ENCODE data around the gene MYRIP.

The MYRIP gene

DNA sequence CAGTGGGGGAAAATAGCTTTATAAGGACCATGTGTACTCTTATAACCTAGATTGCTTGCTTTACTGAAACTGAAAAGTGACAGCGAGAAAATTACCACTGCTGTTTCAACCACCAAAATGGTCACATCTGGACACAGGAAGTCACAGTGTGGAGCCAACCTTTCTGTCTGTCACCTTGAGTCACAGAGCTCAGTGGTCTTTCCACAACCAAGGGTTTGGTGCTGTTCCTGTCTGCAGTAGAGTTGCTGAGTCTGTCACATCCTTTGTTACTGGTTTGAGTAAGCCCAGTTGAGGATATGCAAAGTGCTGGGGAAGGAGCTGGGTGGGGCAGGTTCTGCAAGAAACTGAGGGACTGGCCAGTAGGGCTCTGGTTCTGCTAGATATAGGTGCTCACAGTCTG lies 361.0 kb downstream of the MYRIP start:
- no peak overlapping the region for H3K9ac ChIP-seq (ENCODE audit: low read depth, low read length, poor library complexity)
- no peak overlapping the region for H2AK5ac ChIP-seq (ENCODE audit: low read depth, low read length)
- no peak for DNase-seq (ENCODE audit: low spot score)

DNA sequence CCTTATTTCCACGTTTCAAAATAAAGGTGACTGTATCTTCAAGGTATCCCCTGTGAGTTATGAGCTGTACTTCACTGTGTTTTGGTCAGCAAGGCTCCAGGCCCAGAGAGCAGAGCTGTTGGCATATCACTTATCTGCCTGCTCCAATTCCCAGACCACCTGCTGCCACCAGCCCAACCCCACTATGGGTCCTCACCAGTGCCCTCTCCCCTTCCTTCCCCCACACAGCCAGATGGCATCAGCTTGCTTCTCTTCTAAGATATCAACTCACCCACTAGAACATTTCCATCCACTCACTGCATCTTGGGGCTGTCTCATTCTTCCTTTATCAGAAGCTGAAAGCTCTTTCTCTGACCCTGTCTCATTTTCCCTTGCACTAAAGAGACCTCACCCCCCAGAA lies 363.2 kb downstream of the MYRIP start:
- Histone ChIP-seq H3K9ac (ENCODE audit: low read depth, low read length, poor library complexity) (no peak overlapping the region), H3K18ac (ENCODE audit: low read length) (no peak overlapping the region), H2BK15ac (ENCODE audit: low read length) (no peak overlapping the region), H2BK5ac (ENCODE audit: low read length) (no peak overlapping the region), H3K36me3 (replicated peaks in 1 of 2; ENCODE audit: control insufficient read depth in 2 of 2, insufficient read depth in 2 of 2, low read length in 2 of 2) (no peaks in the 10 kb centered on the region), H3K4ac (ENCODE audit: low read length) (no peak overlapping the region), H2AFZ (ENCODE audit: low read length) (no peak overlapping the region), H2AK5ac (ENCODE audit: low read depth, low read length) (no peak overlapping the region), H3K23ac (ENCODE audit: low read depth, low read length, poor library complexity) (no peak overlapping the region), H3K14ac (ENCODE audit: low read length) (no peak overlapping the region), H3K4me1 (ENCODE audit: control insufficient read depth in 2 of 2, insufficient read depth in 1 of 2, low read depth in 1 of 2, low read length in 2 of 2) (no peaks in the 10 kb centered on the region), H3K4me2 (ENCODE audit: insufficient read depth, low read length, poor library complexity, severe bottlenecking) (no peak overlapping the region), H3K9me3 (replicated peaks in 1 of 2; ENCODE audit: control insufficient read depth in 2 of 2, insufficient read depth in 1 of 2, low read depth in 1 of 2, low read length in 2 of 2) (no peaks in the 10 kb centered on the region), H4K91ac (ENCODE audit: low read depth, low read length, poor library complexity) (no peak overlapping the region), H3K27ac (replicated peaks; ENCODE audit: low read length) (no peak overlapping the region), H2BK120ac (ENCODE audit: low read depth, low read length) (no peak overlapping the region), H2BK12ac (ENCODE audit: low read length) (no peak overlapping the region), H3K27me3 (ENCODE audit: control insufficient read depth in 3 of 3, insufficient read depth in 3 of 3, low read depth in 1 of 3, low read length in 3 of 3) (no peaks in the 10 kb centered on the region), H3K4me3 (ENCODE audit: low read length in 2 of 2) (no peak overlapping the region), H4K8ac (ENCODE audit: low read depth, low read length) (no peak overlapping the region), H3K79me1 (ENCODE audit: low read depth, low read length) (no peaks in the 10 kb centered on the region)
- no CpG with 5 or more reads among the region's 1 CpG for WGBS, 2 donors (ENCODE audit: extremely low coverage in 2 of 2, insufficient read length in 2 of 2, insufficient replicate concordance in 1 of 2)
- DNase-seq (ENCODE audit: low spot score) = no peak

More for the DNA sequence above, 361.0 kb downstream of the MYRIP start:
- Histone ChIP-seq H3K4me1 (ENCODE audit: control insufficient read depth in 2 of 2, insufficient read depth in 1 of 2, low read depth in 1 of 2, low read length in 2 of 2) (peaks cover 0 to 2% of the 10 kb centered on the region in 2 donors), H3K23ac (ENCODE audit: low read depth, low read length, poor library complexity) (no peak overlapping the region), H3K9me3 (replicated peaks in 1 of 2; ENCODE audit: control insufficient read depth in 2 of 2, insufficient read depth in 1 of 2, low read depth in 1 of 2, low read length in 2 of 2) (no peaks in the 10 kb centered on the region), H3K36me3 (replicated peaks in 1 of 2; ENCODE audit: control insufficient read depth in 2 of 2, insufficient read depth in 2 of 2, low read length in 2 of 2) (no peaks in the 10 kb centered on the region), H2BK12ac (ENCODE audit: low read length) (no peak overlapping the region), H3K18ac (ENCODE audit: low read length) (no peak overlapping the region), H3K27ac (replicated peaks; ENCODE audit: low read length) (no peak overlapping the region), H2BK5ac (ENCODE audit: low read length) (no peak overlapping the region), H3K14ac (ENCODE audit: low read length) (no peak overlapping the region), H3K79me1 (ENCODE audit: low read depth, low read length) (no peaks in the 10 kb centered on the region), H3K4me3 (ENCODE audit: low read length in 2 of 2) (peak overlapping the region in 1 of 2 donors; percentile 10), H3K4ac (ENCODE audit: low read length) (no peak overlapping the region), H3K27me3 (ENCODE audit: control insufficient read depth in 3 of 3, insufficient read depth in 3 of 3, low read depth in 1 of 3, low read length in 3 of 3) (no peaks in the 10 kb centered on the region), H4K91ac (ENCODE audit: low read depth, low read length, poor library complexity) (no peak overlapping the region), H2BK120ac (ENCODE audit: low read depth, low read length) (no peak overlapping the region), H4K8ac (ENCODE audit: low read depth, low read length) (no peak overlapping the region), H2BK15ac (ENCODE audit: low read length) (no peak overlapping the region), H2AFZ (ENCODE audit: low read length) (no peak overlapping the region), H3K4me2 (ENCODE audit: insufficient read depth, low read length, poor library complexity, severe bottlenecking) (no peak overlapping the region)
- WGBS, 2 donors (ENCODE audit: extremely low coverage in 2 of 2, insufficient read length in 2 of 2, insufficient replicate concordance in 1 of 2) = no CpG with 5 or more reads among the region's 1 CpG

DNA sequence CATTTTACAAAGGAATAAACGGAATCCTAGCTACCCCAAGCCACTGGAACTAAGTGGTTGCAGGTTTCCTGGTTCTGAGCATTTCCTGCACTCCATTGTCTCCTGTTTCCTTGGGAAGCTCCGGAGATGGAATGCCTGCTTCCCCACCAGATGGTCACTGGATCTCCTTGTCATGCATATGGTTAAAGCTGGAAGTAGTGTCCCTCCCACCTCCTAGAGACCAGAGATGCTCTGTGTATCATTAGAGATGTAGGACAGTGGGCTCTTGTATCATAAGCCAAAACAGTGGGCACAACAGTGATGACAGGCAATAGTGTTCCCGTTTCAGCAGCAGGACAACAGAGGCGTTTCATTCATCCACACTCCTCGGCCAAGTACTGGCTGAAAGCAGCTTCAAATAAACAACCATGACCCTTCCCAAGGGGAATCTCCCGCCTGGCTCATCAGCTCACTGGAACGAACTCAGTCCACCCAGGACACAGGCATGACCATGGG lies 363.9 kb downstream of the MYRIP start:
- Histone ChIP-seq H3K27me3 (ENCODE audit: control insufficient read depth in 3 of 3, insufficient read depth in 3 of 3, low read depth in 1 of 3, low read length in 3 of 3) (no peaks in the 10 kb centered on the region), H3K36me3 (replicated peaks in 1 of 2; ENCODE audit: control insufficient read depth in 2 of 2, insufficient read depth in 2 of 2, low read length in 2 of 2) (no peaks in the 10 kb centered on the region), H3K4ac (ENCODE audit: low read length) (no peak overlapping the region), H3K9me3 (replicated peaks in 1 of 2; ENCODE audit: control insufficient read depth in 2 of 2, insufficient read depth in 1 of 2, low read depth in 1 of 2, low read length in 2 of 2) (no peaks in the 10 kb centered on the region), H4K91ac (ENCODE audit: low read depth, low read length, poor library complexity) (no peak overlapping the region), H3K4me3 (ENCODE audit: low read length in 2 of 2) (no peak overlapping the region), H3K23ac (ENCODE audit: low read depth, low read length, poor library complexity) (no peak overlapping the region), H3K4me1 (ENCODE audit: control insufficient read depth in 2 of 2, insufficient read depth in 1 of 2, low read depth in 1 of 2, low read length in 2 of 2) (no peaks in the 10 kb centered on the region), H2BK12ac (ENCODE audit: low read length) (no peak overlapping the region), H3K27ac (replicated peaks; ENCODE audit: low read length) (no peak overlapping the region), H2BK15ac (ENCODE audit: low read length) (no peak overlapping the region), H3K9ac (ENCODE audit: low read depth, low read length, poor library complexity) (no peak overlapping the region), H3K4me2 (ENCODE audit: insufficient read depth, low read length, poor library complexity, severe bottlenecking) (no peak overlapping the region), H3K18ac (ENCODE audit: low read length) (no peak overlapping the region), H2BK120ac (ENCODE audit: low read depth, low read length) (no peak overlapping the region), H2AK5ac (ENCODE audit: low read depth, low read length) (no peak overlapping the region), H2BK5ac (ENCODE audit: low read length) (no peak overlapping the region), H2AFZ (ENCODE audit: low read length) (no peak overlapping the region), H3K79me1 (ENCODE audit: low read depth, low read length) (no peaks in the 10 kb centered on the region), H3K14ac (ENCODE audit: low read length) (no peak overlapping the region), H4K8ac (ENCODE audit: low read depth, low read length) (no peak overlapping the region)
- DNase-seq (ENCODE audit: low spot score) = no peak
- no CpG with 5 or more reads among the region's 7 CpGs for WGBS, 2 donors (ENCODE audit: extremely low coverage in 2 of 2, insufficient read length in 2 of 2, insufficient replicate concordance in 1 of 2)

DNA sequence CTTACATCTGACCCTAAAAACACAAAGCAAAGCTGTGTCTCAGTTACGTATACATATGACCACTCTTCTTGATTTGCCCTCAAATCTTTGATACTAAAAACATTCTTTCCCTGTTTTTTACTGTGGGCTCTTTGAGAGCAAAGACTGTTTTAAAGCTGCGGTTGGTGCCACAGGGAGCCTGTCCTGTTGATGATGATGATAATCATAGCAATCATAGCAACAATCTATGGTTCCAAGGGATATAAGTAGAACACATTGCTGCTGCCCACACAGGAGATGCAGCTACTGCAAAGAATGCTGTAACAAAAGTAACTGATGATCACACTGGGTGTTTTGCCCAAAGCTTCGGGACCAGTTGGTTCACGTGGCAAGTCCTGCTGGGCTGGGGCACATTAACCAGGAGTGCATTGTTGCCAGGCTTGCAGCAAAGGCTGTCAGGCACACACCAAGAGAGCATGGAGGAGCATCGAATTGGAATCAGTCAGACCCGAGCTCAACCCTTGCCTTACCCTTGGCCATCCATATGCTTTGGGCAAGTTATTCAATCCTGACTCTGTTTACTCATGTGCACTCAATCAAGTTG lies 368.7 kb downstream of the MYRIP start:
- Histone ChIP-seq H3K4ac (ENCODE audit: low read length) (no peak overlapping the region), H3K79me1 (ENCODE audit: low read depth, low read length) (no peaks in the 10 kb centered on the region), H3K9me3 (replicated peaks in 1 of 2; ENCODE audit: control insufficient read depth in 2 of 2, insufficient read depth in 1 of 2, low read depth in 1 of 2, low read length in 2 of 2) (no peaks in the 10 kb centered on the region), H4K8ac (ENCODE audit: low read depth, low read length) (no peak overlapping the region), H2BK5ac (ENCODE audit: low read length) (no peak overlapping the region), H3K14ac (ENCODE audit: low read length) (no peak overlapping the region), H3K27ac (replicated peaks; ENCODE audit: low read length) (no peak overlapping the region), H2BK15ac (ENCODE audit: low read length) (no peak overlapping the region), H2BK12ac (ENCODE audit: low read length) (no peak overlapping the region), H3K18ac (ENCODE audit: low read length) (no peak overlapping the region), H2AK5ac (ENCODE audit: low read depth, low read length) (no peak overlapping the region), H3K9ac (ENCODE audit: low read depth, low read length, poor library complexity) (no peak overlapping the region), H2AFZ (ENCODE audit: low read length) (no peak overlapping the region), H3K4me2 (ENCODE audit: insufficient read depth, low read length, poor library complexity, severe bottlenecking) (no peak overlapping the region), H3K36me3 (replicated peaks in 1 of 2; ENCODE audit: control insufficient read depth in 2 of 2, insufficient read depth in 2 of 2, low read length in 2 of 2) (no peaks in the 10 kb centered on the region), H3K4me3 (ENCODE audit: low read length in 2 of 2) (no peak overlapping the region), H4K91ac (ENCODE audit: low read depth, low read length, poor library complexity) (no peak overlapping the region), H2BK120ac (ENCODE audit: low read depth, low read length) (no peak overlapping the region), H3K4me1 (ENCODE audit: control insufficient read depth in 2 of 2, insufficient read depth in 1 of 2, low read depth in 1 of 2, low read length in 2 of 2) (no peaks in the 10 kb centered on the region), H3K23ac (ENCODE audit: low read depth, low read length, poor library complexity) (no peak overlapping the region), H3K27me3 (ENCODE audit: control insufficient read depth in 3 of 3, insufficient read depth in 3 of 3, low read depth in 1 of 3, low read length in 3 of 3) (no peaks in the 10 kb centered on the region)
- DNase-seq (ENCODE audit: low spot score) = no peak
- WGBS, 2 donors (ENCODE audit: extremely low coverage in 2 of 2, insufficient read length in 2 of 2, insufficient replicate concordance in 1 of 2) = no CpG with 5 or more reads among the region's 6 CpGs
